GF-D8 (cell line): ENCODE measurements around the gene HBA1.
"Not testable (repeated sequence)": the region's sequence is repeated elsewhere in the genome, so short reads cannot be mapped to it uniquely, and the experiment has no call there.

Experiments used
- DNase-seq: peaks from one replicate; lab custom pipeline; 2025; lab: John Stamatoyannopoulos, UW

HBA1 gene

DNA sequence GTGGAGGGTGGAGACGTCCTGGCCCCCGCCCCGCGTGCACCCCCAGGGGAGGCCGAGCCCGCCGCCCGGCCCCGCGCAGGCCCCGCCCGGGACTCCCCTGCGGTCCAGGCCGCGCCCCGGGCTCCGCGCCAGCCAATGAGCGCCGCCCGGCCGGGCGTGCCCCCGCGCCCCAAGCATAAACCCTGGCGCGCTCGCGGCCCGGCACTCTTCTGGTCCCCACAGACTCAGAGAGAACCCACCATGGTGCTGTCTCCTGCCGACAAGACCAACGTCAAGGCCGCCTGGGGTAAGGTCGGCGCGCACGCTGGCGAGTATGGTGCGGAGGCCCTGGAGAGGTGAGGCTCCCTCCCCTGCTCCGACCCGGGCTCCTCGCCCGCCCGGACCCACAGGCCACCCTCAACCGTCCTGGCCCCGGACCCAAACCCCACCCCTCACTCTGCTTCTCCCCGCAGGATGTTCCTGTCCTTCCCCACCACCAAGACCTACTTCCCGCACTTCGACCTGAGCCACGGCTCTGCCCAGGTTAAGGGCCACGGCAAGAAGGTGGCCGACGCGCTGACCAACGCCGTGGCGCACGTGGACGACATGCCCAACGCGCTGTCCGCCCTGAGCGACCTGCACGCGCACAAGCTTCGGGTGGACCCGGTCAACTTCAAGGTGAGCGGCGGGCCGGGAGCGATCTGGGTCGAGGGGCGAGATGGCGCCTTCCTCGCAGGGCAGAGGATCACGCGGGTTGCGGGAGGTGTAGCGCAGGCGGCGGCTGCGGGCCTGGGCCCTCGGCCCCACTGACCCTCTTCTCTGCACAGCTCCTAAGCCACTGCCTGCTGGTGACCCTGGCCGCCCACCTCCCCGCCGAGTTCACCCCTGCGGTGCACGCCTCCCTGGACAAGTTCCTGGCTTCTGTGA is at the start of gene HBA1:
TSS of gene HBA1 (plus strand) at position 204 of the 906 bp plus-strand sequence. CDS start at position 241, 37 bp downstream.
- DNase-seq, result not testable (repeated sequence)

DNA sequence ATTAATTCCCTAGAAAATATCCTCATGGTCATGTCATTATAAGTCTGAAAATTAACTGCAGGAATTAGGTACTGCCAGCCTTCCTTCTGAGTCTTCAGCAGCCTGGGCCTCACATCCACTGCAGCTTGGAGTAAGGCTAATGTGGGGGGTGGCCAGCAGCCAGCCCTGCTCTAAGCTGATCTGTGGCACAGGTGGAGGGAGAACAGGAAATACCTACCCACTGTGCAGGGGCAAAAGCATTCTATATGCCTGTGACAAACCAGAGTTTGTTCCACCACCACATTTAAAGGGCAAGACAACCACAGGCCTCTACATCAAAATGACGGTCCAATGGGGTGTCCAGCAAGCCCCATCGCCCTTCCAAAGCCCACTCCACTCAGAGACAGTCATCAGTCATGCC is 47.4 kb upstream of the HBA1 start:
- DNase-seq, result no peak

DNA sequence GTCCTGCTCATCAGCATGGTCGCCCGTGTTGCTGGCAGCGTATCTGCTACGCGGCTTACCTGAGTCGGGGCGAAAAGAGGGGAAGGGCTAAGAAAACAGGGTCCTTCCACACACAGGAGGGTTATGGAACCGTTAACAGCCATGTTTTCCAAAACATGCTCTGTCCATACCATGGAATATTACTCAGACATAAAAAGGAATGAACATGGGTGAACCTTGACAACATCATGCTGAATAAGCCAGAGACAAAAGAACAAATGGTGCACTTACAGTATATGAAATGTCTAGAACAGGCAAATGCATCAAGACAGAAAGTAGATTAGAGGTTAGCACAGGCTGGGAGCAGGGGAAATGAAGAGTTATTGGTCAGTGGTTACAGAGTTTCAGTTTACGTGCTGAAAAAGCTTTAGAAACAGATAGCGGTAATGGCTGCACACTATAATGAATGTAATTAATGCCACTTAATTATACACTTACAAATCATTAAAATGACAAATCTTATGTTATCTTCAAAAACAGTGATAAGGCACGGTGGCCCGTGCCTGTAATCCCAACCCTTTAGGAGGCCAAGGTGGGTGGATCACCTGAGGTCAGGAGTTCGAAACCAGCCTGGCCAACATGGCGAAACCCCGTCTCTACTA is 45.8 kb upstream of the HBA1 start:
- no peak for DNase-seq

DNA sequence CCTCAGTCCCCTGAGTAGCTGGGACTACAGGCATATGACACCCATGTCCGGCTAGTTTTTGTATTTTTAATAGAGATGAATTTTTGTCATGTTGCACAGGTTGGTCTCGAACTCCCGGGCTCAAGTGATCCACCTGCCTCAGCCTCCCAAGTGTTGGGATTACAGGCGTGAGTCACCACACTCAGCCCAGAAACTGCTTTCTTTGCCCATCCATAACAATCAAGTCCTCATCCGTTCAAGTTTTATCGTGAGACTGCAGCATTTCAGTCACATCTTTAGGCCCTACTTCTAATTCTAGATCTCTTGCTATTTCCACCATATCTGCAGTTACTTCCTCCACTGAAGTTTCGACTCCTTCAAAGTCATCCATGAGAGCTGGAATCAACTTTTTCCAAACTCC is 44.4 kb upstream of the HBA1 start:
- no peak for DNase-seq

DNA sequence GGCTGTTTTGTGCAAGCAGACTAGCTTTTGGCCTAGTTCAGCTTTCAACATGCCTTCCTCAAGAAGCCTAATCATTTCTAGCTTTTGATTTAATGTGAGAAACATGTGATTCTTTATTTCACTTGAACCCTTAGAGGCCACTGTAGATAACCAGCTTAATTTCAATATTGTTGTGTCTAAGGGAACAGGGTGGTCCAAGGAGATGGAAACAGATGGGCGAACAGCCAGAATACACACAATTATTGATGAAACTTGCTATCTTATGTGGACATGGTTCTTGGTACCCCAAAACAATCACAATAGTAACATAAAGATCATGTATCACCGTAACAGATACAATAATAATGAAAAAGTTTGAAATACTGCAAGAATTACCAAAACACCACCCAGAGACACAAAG is 42.8 kb upstream of the HBA1 start:
- DNase-seq, result no peak

DNA sequence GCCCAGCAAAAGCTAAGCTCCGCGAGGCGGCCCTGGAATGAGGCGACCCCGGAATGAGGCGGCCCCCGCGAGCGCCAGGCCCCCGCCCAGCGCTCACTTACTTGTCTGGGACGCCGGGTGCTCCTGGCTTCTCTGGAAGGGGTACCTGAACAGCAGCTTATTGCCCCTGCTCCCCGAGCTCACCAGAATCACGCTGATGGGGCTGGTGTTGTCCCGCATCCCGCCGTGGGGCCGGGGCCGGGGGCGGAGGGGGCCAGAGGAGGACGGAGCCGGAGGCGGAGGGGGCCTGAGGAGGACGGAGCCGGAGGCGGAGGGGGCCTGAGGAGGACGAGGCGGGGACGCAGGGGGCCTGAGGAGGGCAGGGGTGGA is 38.4 kb upstream of the HBA1 start:
- no peak for DNase-seq

DNA sequence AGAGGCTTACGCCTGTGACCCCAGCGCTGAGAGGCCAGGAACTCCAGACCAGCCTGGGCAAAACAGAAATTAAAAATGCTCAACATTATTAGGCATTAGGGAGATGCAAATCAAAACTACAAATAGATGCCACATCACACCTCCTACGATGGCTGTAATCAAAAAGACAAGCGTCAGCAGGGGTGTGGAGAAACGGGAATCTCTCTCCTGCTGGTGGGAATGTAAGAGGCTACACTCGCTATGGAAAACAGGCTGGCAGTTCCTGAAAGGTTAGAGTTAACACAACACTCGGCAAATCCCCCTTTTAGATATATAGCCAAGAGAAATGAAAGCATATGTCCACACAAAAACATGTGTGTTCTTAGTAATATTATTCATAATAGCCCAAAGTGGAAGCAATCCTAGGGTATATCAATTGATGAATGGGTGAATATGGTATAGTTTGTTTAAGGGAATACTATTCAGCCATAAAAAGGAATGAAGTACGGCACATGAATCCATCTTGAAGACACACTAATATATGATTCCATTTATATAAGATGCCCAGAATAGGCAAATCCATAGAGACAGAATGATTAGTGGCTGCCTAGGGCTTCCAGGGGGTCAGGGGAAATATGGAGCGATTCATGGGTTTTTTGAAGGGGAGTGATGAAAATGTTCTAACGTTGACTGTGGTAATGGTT is 36.2 kb upstream of the HBA1 start:
- no peak for DNase-seq

DNA sequence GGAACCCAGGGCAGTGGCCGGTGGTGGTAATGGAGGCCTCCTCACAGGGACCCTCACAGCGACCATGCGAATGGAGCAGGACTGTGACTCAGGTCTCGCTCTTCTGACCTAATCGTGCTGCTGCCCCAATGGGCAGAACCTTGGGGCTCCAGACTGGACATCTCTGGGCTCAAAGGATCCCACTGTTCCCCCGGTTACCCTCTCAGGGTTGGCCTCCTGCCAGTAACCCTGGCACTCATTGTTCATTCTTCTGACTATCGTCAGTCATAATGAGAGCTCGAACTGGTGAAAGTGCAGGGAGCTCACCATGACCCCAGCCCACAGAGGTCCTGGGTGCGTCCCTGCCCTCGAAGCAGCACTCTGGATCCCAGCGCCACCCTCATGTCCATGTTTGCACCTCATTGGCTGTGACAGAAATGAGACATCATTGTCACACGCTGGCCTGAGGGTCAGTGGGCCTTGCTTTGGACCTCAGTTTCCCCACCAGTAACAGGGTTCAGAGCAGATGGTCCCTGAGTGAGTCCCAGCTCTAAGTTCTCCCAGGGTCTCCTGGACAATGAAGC is 34.0 kb upstream of the HBA1 start:
- DNase-seq, result no peak

DNA sequence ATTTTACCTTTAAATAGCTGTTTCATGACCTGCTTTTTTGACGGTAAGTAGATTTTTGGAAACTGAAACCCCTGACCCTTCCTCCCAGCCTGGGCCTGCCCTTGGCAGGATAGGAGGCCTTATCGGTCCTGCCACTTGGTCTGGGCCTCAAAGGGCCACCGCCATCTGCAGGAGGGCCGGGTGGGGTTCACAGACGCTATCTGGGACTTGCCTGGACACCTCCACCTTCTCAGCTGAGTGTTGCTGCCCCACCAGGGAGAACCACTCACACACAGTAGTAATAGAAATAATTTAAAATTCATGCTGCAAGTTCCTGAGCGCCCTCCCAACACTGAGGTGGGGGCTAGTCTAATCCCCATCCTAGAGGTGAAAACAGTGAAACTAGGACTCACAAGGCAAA is 33.4 kb upstream of the HBA1 start:
- DNase-seq, result no peak

DNA sequence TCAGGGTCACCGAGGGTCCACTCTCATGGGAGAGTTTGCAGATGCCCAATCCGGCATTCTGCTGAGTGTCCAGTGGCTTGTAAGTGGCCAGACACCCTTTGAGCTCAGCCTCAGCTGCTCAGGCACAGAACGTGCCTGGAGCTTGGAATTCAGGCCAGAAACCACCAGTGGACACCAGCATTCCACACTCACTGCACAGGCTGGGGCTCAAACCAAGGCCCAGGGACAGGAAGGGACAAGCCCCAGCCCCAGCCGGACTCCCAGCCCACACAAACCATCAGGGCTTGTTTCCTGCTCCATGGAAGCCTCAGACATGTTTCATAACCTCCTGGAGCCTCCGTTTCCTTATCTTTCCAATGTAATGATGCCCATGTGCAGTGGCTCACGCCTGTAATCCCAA is 33.0 kb upstream of the HBA1 start:
- DNase-seq, result no peak

DNA sequence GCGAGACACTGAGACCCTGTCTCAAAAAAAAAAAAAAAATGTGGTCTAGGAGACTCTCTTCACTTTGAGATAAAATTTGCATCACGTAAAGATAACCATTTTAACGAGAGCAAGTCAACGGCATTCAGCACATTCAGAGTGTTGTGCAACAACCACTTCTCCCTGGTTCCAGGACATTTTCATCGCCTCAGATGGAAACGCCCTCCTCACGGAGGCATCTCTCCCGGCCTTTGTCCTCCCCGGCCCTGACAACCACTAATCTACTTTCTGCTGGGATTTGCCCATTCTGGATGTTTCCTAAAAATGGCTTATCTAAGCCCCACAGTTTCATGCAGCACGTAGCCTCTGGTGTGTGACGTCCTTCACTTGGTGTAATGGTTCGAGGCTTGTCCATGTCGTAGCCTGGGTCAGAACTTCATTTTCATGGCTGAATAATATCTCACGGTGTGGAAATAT is 31.7 kb upstream of the HBA1 start:
- DNase-seq, result no peak

DNA sequence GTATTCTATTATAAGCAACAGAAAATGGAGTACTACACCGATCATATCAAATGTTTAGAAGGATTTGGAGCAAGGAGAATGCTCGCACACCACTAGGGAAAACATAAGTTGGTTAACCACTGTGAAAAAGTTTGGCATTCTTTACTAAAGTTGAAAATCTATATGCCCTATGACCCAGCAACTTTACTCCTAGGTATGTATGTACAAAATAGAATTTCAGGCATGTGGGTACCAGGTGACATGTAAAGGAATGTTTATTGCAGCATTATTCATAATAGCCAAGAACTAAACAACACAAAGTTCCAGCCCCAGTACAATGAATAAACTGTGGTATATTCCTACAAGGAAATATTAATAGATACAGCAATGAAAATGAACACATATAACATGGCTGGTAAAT is 29.8 kb upstream of the HBA1 start:
- no peak for DNase-seq

DNA sequence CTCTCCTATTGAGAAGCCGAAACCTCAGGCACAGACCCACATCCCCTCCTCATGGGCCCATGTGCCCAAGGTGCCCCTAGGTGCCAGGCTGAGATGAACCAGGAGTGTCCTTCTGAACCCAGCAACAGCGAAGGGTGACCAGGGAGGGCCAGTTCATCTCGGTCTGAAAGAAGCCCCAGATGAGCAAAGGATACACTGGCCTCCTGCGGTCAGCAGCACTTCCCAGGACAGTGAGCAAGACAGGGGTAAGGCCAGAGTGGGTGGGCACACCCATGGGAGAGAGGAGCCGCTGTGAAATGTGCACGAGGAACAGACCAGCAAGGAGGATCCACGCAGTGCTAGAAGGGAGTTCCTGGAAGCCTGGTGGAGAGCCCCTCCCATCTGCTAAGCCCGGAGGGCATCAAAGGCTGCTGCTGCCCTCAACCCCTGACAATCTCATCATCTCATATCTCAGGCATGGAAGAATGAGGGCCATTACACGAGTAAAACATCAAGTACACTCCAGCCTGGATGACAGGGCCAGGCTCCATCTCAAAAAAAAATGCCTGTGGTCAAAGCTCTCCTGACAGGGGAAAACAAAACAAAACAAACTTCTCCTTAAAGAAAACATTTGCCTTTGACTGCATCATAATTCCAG is 27.3 kb upstream of the HBA1 start:
- no peak for DNase-seq

DNA sequence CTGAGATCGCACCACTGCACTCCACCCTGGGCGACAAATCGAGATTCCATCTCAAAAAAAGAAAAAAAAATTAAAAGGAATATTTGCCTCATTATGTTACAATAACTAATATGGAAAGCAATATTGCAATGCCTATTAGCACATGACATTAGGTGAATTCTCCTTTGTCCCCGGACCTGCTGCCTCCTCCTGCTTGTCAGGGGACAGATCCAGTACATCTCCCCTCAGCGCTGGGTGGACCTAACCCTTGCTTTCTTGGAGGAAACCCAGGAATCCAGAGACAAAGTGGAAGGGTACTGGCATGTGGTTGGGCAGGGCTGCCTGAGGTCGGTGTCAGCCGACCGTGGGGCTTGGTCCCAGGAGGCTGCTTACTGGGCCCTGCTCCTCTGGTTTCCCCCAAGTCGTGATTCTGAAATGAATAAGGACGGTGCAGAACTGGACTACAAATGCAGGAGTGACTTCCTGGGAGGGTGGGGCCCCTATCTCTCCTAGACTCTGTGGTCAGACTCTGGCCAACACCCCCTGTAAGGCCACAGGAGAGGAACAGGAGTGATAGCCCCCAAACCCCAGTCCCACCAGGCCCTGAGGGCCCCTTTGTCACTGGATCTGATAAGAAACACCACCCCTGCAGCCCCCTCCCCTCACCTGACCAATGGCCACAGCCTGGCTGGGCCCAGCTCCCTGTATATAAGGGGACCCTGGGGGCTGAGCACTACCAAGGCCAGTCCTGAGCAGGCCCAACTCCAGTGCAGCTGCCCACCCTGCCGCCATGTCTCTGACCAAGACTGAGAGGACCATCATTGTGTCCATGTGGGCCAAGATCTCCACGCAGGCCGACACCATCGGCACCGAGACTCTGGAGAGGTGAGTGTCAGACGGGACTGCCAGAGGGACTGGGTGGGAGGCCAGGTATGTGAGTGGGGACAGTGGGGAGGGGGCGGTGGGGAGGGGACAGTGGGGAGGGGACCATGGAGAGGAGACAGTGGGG is 24.0 kb upstream of the HBA1 start, which contains the start of gene HBZ:
TSS of gene HBZ (plus strand) at position 504 of the 988 bp plus-strand sequence. CDS start at position 770, 266 bp downstream.
- no peak for DNase-seq

DNA sequence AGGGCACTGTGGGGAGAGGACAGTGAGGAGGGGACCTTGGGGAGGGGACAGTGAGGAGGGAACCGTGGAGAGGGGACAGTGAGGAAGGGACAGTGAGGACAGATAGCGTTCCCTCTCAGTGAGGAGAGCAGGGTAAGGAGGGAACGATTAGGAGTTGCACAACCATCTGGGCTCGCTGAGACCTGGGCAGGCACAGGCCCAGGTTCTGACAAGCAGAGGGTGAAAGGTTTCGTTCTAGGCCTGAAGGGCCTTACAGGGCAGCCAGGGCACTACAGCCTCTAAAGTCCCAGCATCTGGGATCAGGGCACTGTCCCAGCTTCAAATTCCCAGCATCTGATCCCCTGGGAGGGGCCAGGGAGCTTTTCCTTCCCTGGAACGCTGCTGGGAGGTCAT is 23.4 kb upstream of the HBA1 start:
- DNase-seq, result not testable (repeated sequence)

DNA sequence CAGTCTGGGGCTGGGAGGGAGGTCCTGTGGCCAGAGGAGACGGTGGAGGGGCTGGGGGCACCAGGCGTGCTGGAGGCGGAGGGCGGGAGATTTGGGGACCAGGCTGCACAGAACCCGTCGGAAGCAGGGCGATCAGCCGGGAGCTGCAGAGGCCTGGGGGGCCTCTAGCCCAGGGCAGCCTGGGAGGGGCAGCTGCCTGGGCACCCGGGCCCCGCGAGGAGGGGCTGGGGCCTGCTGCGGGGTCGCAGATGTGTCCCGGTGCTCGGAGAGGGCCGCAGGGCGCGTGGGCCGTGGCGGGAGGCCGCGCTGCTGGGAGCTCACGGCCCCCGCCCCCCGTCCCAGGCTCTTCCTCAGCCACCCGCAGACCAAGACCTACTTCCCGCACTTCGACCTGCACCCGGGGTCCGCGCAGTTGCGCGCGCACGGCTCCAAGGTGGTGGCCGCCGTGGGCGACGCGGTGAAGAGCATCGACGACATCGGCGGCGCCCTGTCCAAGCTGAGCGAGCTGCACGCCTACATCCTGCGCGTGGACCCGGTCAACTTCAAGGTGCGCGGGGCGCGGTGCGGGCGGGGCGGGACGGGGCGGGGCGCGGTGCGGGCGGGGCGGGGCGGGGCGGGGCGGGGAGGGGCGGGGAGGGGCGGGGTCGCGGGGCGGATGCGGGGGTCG is 22.8 kb upstream of the HBA1 start:
- DNase-seq, result not testable (repeated sequence)

DNA sequence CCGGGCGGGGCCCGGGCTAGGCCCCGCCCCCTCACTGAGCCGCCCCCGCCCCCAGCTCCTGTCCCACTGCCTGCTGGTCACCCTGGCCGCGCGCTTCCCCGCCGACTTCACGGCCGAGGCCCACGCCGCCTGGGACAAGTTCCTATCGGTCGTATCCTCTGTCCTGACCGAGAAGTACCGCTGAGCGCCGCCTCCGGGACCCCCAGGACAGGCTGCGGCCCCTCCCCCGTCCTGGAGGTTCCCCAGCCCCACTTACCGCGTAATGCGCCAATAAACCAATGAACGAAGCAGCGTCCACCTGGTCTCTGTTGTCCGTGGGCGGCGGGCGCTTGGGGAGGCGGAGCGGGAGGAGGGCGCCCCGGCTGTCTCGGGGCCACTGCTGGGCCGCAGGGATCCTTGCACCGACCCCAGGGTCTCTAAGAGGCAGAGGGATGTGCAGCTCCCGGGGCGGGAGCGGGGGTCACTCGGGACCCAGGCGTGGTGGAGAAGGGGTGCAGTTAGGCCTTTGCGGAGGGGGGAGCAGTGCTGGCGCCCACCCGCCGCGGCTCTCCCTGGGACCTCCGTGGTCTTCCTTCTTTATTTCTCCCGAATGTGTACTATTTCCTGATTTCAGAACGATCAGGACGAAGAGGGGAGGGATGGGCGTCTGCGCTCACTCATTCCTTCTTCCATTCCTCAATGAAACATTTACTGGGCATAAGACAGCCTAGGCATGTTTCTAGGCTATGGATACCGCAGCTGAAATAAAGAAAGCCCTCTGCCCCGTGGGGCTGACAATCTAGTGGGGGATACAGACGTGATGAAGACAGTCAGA is 22.1 kb upstream of the HBA1 start:
- DNase-seq, result no peak

DNA sequence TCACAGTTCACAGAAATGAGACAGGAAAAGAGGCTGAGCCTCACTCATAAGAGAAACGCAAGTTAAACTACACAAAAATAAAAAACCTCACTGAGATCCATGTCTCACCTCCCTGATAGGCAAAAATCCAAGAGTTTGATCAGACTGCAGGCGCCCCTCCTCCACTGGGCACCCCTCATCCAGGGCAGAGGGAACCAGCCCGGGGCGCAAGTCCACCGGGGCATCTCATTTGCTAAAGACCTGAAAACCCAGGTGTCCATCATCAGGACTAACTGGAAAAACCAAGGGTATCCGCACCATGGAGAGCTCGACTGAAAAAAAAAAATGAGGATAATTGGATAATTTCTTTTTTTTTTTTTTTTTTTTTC is 21.5 kb upstream of the HBA1 start:
- DNase-seq, result no peak

DNA sequence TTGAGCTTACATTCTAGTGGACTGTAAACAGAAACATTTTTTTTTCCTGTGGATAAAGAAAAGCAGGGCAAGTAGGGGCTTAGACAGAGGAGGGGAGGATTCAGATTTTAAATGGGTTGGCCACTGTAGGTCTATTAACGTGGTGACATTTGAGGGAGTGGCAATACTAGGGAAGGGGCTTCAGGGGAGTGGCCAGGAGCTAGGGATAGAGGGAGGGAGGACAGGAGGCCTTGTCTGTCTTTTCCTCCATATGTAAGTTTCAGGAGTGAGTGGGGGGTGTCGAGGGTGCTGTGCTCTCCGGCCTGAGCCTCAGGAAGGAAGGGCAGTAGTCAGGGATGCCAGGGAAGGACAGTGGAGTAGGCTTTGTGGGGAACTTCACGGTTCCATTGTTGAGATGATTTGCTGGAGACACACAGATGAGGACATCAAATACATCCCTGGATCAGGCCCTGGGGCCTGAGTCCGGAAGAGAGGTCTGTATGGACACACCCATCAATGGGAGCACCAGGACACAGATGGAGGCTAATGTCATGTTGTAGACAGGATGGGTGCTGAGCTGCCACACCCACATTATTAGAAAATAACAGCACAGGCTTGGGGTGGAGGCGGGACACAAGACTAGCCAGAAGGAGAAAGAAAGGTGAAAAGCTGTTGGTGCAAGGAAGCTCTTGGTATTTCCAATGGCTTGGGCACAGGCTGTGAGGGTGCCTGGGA is 17.2 kb upstream of the HBA1 start:
- DNase-seq, result no peak
